GM23338 (cell line): ENCODE measurements around the gene RRAD. TPM values are rescaled to one million over a fixed set of nuclear protein-coding genes. Genes with fewer than 3 reads are reported as not detected.

ENCODE experiments used
- ATAC-seq: fragments of 200-7000 bp; cut with Tn5 transposase; 3 replicates; pipeline ENCODE4 v1.9.1; 2020
- DNase-seq: peaks from one replicate; pipeline ENCODE4 v3.0.0-alpha.2; 2015; ENCODE audit warnings: low spot score
- H2AFZ ChIP-seq: fragments of 200-600 bp; sonication (generic); 2 replicates; pipeline ENCODE4 v1.8.0; 2016; ENCODE audit warnings: antibody characterized with exemption, mild to moderate bottlenecking, moderate library complexity
- H3F3A ChIP-seq: fragments of 200-600 bp; sonication (generic); replicated peaks from 2 replicates; pipeline ENCODE4 v1.8.0; 2017; ENCODE audit warnings: antibody characterized with exemption, mixed run types, low read depth
- H3K27ac ChIP-seq: fragments of 200-600 bp; sonication (generic); 2 replicates; pipeline ENCODE4 v1.6.1; 2016; ENCODE audit warnings: low read depth
- H3K27me3 ChIP-seq: fragments of 200-600 bp; sonication (generic); 2 replicates; pipeline ENCODE4 v1.8.0; 2016; ENCODE audit warnings: mild to moderate bottlenecking, mixed run types, moderate library complexity; ENCODE audit not compliant: insufficient read depth
- H3K36me3 ChIP-seq: fragments of 200-600 bp; sonication (generic); 2 replicates; pipeline ENCODE4 v1.8.0; 2016; ENCODE audit warnings: mild to moderate bottlenecking; ENCODE audit not compliant: insufficient read depth
- H3K4me1 ChIP-seq: fragments of 200-600 bp; sonication (generic); 2 replicates; pipeline ENCODE4 v1.8.0; 2016; ENCODE audit warnings: mild to moderate bottlenecking, moderate library complexity; ENCODE audit not compliant: insufficient read depth
- H3K4me2 ChIP-seq: fragments of 200-600 bp; sonication (generic); 2 replicates; pipeline ENCODE4 v1.7.1; 2017; ENCODE audit warnings: mixed run types
- H3K4me3 ChIP-seq: fragments of 200-600 bp; sonication (generic); 2 replicates; pipeline ENCODE4 v1.6.1; 2016; ENCODE audit warnings: mixed run types
- H3K79me2 ChIP-seq: fragments of 200-600 bp; sonication (generic); replicated peaks from 2 replicates; pipeline ENCODE4 v1.8.0; 2017; ENCODE audit warnings: mild to moderate bottlenecking; ENCODE audit not compliant: insufficient read depth
- H3K9me2 ChIP-seq: fragments of 200-600 bp; sonication (generic); 2 replicates; pipeline ENCODE4 v1.8.0; 2017; ENCODE audit not compliant: insufficient read depth
- H4K20me1 ChIP-seq: fragments of 200-600 bp; sonication (generic); replicated peaks from 2 replicates; pipeline ENCODE4 v1.8.0; 2017; ENCODE audit warnings: mild to moderate bottlenecking; ENCODE audit not compliant: insufficient read depth
- H3K27ac Mint-ChIP-seq: 2 replicates; pipeline ENCODE4 v1.8.0; 2020; ENCODE audit warnings: inconsistent platforms, mild to moderate bottlenecking, moderate library complexity, mixed read lengths
- H3K27me3 Mint-ChIP-seq: 3 replicates; pipeline ENCODE4 v1.8.0; 2022; ENCODE audit warnings: low read depth, mild to moderate bottlenecking, moderate library complexity, mixed read lengths, inconsistent platforms; ENCODE audit not compliant: insufficient read depth, poor library complexity
- H3K36me3 Mint-ChIP-seq: 3 replicates; pipeline ENCODE4 v1.8.0; 2021; ENCODE audit warnings: low read depth, mild to moderate bottlenecking, inconsistent platforms, moderate library complexity, mixed read lengths
- H3K4me1 Mint-ChIP-seq: 3 replicates; pipeline ENCODE4 v1.8.0; 2020; ENCODE audit warnings: mild to moderate bottlenecking, inconsistent platforms, mixed read lengths
- H3K4me3 Mint-ChIP-seq: 3 replicates; pipeline ENCODE4 v1.8.0; 2021; ENCODE audit warnings: moderate library complexity, mild to moderate bottlenecking, inconsistent platforms, mixed read lengths
- H3K9me3 Mint-ChIP-seq: 3 replicates; pipeline ENCODE4 v1.8.0; 2020; ENCODE audit warnings: moderate library complexity, mild to moderate bottlenecking, inconsistent platforms, mixed read lengths
- CREB1 ChIP-seq: fragments of 250-450 bp; sonication (Bioruptor Pico); IDR thresholded peaks from 2 replicates; pipeline ENCODE4 v1.5.0; 2020; ENCODE audit warnings: low read depth, mild to moderate bottlenecking, moderate library complexity
- CTCF ChIP-seq, 2 experiments: fragments of 200-600 bp in 1 of 2; sonication (generic) in 1 of 2; conservative IDR thresholded peaks; 2 replicates each; pipeline versions ENCODE4 v1.5.1 to v1.6.1; 2016 to 2017; ENCODE audit warnings: antibody characterized with exemption in 2 of 2, low read depth in 2 of 2, mild to moderate bottlenecking in 2 of 2, moderate library complexity in 1 of 2
- ETS1 ChIP-seq: IDR thresholded peaks from 2 replicates; pipeline ENCODE4 v1.6.1; 2016; ENCODE audit warnings: antibody characterized with exemption
- EZH2 ChIP-seq: fragments of 200-600 bp; sonication (generic); IDR thresholded peaks from one replicate; pipeline ENCODE4 v1.8.0; 2017; ENCODE audit warnings: antibody characterized with exemption, mild to moderate bottlenecking, low read depth; ENCODE audit not compliant: unreplicated experiment
- EZH2phosphoT487 ChIP-seq: fragments of 200-600 bp; sonication (generic); IDR thresholded peaks from one replicate; pipeline ENCODE4 v1.8.1; 2018; ENCODE audit warnings: antibody characterized with exemption; ENCODE audit not compliant: unreplicated experiment
- JUNB ChIP-seq: IDR thresholded peaks from one replicate; pipeline ENCODE4 v1.6.1; 2016; ENCODE audit warnings: antibody characterized with exemption; ENCODE audit not compliant: unreplicated experiment
- NANOG ChIP-seq: IDR thresholded peaks from 2 replicates; pipeline ENCODE4 v1.6.1; 2016; ENCODE audit warnings: antibody characterized with exemption, borderline replicate concordance
- POLR2AphosphoS5 ChIP-seq: IDR thresholded peaks from 2 replicates; pipeline ENCODE4 v1.6.1; 2016; ENCODE audit warnings: antibody characterized with exemption, low read depth
- REST ChIP-seq: IDR thresholded peaks from one replicate; pipeline ENCODE4 v1.6.1; 2018; ENCODE audit warnings: antibody characterized with exemption; ENCODE audit not compliant: unreplicated experiment
- STAT1 ChIP-seq: IDR thresholded peaks from one replicate; pipeline ENCODE4 v1.6.1; 2016; ENCODE audit warnings: antibody characterized with exemption; ENCODE audit not compliant: unreplicated experiment
- ZNF114 ChIP-seq: fragments of 250-450 bp; sonication (Bioruptor Pico); IDR thresholded peaks from 2 replicates; pipeline ENCODE4 v1.5.0; 2020; ENCODE audit warnings: mild to moderate bottlenecking, moderate library complexity
- ZNF331 ChIP-seq: fragments of 250-450 bp; sonication (Bioruptor Pico); IDR thresholded peaks from 2 replicates; pipeline ENCODE4 v1.5.0; 2020; ENCODE audit warnings: low read depth, mild to moderate bottlenecking, moderate library complexity
- ZNF462 ChIP-seq: fragments of 250-450 bp; sonication (Bioruptor Pico); IDR thresholded peaks from 2 replicates; pipeline ENCODE4 v1.5.0; 2020; ENCODE audit warnings: mild to moderate bottlenecking, moderate library complexity
- polyA plus RNA-seq: library from polyadenylated mRNA; unstranded; fragments of >200 nt; fragmentation: Nextera tagmentation; extraction: Ambion mirVana; gene quantifications from 2 replicates; pipeline ENCODE4 v1.2.1, GENCODE V29; 2016
- total RNA-seq: library from RNA; depleted of rRNA; stranded (reverse); fragments of >200 nt; shearing (Covaris generic); gene quantifications from 2 replicates; pipeline ENCODE4 v1.2.3, GENCODE V29; 2014

RRAD gene
- total and polyA plus RNA-seq, 2 experiments from 2014 or later = 0.18 TPM; not detected in 1

- Histone ChIP-seq H3K27ac (no peak overlapping the region), H3K4me2 (no peak overlapping the region), H3K4me3 (no peak overlapping the region), H3F3A (0 out of 2 replicates have a peak, but pooled peaks cover 4% of the 10 kb centered on the region), H3K9me2 (no peaks in the 10 kb centered on the region), H3K4me1 (peaks cover 8% of the 10 kb centered on the region; the same call in 1 of the 2 replicates), H3K27me3 (no peaks in the 10 kb centered on the region), H3K36me3 (no peaks in the 10 kb centered on the region), H4K20me1 (no peaks in the 10 kb centered on the region; the same call in 1 of the 2 replicates), H2AFZ (no peak overlapping the region), H3K79me2 (no peaks in the 10 kb centered on the region)
- no peak for DNase-seq
- Mint-ChIP-seq H3K4me3 (no peak overlapping the region), H3K9me3 (no peaks in the 10 kb centered on the region; the same call in 2 of the 3 replicates), H3K36me3 (peaks cover 5% of the 10 kb centered on the region; the same call in 1 of the 3 replicates), H3K4me1 (peaks cover 10% of the 10 kb centered on the region; the same call in 2 of the 3 replicates), H3K27ac (no peak overlapping the region), H3K27me3 (peaks cover 8% of the 10 kb centered on the region)
- TF ChIP-seq CREB1 (CRISPR knock-in tag) = no peak
- TF ChIP-seq POLR2AphosphoS5 = no peak
- no peak for TF ChIP-seq ZNF114 (CRISPR knock-in tag)
- no peak for TF ChIP-seq ETS1
- TF ChIP-seq NANOG = no peak
- no peak for TF ChIP-seq ZNF462 (CRISPR knock-in tag)
- TF ChIP-seq EZH2phosphoT487 = no peak
- TF ChIP-seq EZH2 = no peak
- TF ChIP-seq CTCF (conservative IDR thresholded peaks at IDR 0.05; ENCODE audit: low read depth in 2 of 2) = no peak
- no peak for TF ChIP-seq STAT1
- TF ChIP-seq REST = no peak
- no peak for TF ChIP-seq JUNB
- TF ChIP-seq ZNF331 (CRISPR knock-in tag) = no peak
- ATAC-seq = no peak
Measured at GRCh38 chr16:66895999-66896398, 29.3 kb downstream of the RRAD start.
